Brain microvascular endothelial cell (primary cell): ENCODE data around the gene GOLGA2.
A peak's percentile ranks its signal among the peaks of the same experiment; 100 is the strongest.

ENCODE experiments used
- DNase-seq: peaks from one replicate; pipeline ENCODE4 v3.0.0-alpha.2; 2020
- H3K27ac ChIP-seq: fragments of 250-450 bp; sonication (Bioruptor Pico); 2 replicates; pipeline ENCODE4 v1.5.1; 2020; ENCODE audit warnings: mild to moderate bottlenecking, moderate library complexity
- H3K27me3 ChIP-seq: fragments of 250-450 bp; sonication (Bioruptor Pico); replicated peaks from 2 replicates; pipeline ENCODE4 v1.5.1; 2020; ENCODE audit warnings: mild to moderate bottlenecking
- H3K36me3 ChIP-seq: fragments of 250-450 bp; sonication (Bioruptor Pico); replicated peaks from 2 replicates; pipeline ENCODE4 v1.5.1; 2020; ENCODE audit warnings: mild to moderate bottlenecking
- H3K4me3 ChIP-seq: 2 replicates; pipeline ENCODE4 v1.5.1; 2011; ENCODE audit warnings: low read depth, mild to moderate bottlenecking, control low read depth, low read length, moderate library complexity
- in situ Hi-C: cut with HindIII; loops from 2 replicates; pipeline ENCODE4 v1.10.0; 2017; ENCODE audit warnings: low sequenced_read_pairs, low pct_ligation_motif_present
- TF ChIP-seq, protein P1 (sequence below): IDR thresholded peaks from 2 replicates; pipeline ENCODE4 v1.5.1; 2011; ENCODE audit warnings: low read depth, mild to moderate bottlenecking, moderate library complexity, low read length, control low read depth, inconsistent platforms; ENCODE audit errors: missing control alignments

GOLGA2 gene

DNA sequence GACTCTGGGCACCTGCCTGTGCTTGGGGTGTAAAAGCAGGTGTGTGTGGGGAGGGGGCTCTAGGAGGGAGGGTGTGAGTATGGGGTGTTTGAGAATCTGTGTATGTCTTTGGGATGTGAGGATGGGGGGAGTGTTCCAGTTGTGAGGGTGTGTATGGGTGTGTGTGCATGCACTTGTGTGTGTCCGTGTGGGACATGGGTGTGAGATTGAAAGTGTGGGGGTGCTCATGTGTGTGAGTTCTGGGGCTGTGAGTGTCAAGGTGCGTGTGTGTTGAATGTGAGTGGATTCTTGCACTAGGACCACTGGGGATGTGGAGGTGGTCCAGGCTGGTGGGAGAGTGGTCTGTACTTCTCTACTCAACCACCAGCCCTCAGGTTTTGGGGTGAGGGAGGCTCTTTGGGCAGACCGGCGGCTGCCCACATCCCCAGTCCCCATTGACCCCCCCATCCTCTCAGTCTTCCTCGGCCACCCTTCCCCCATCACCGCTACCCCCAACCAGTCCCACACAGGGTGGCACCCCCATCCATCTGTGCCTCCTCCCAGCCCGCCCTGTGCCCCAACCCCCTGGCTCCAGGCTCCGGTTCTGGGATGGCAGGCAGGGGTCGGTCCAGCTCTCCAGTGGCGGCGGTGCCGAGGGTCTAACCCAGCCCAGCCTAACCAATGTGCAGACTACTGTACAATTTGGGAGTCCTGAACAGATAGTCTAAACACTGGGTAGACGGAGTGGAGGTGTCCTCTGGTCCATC lies 31.5 kb downstream of the GOLGA2 start:
- DNase-seq = no peak
- no peak overlapping the region for H3K27ac ChIP-seq

DNA sequence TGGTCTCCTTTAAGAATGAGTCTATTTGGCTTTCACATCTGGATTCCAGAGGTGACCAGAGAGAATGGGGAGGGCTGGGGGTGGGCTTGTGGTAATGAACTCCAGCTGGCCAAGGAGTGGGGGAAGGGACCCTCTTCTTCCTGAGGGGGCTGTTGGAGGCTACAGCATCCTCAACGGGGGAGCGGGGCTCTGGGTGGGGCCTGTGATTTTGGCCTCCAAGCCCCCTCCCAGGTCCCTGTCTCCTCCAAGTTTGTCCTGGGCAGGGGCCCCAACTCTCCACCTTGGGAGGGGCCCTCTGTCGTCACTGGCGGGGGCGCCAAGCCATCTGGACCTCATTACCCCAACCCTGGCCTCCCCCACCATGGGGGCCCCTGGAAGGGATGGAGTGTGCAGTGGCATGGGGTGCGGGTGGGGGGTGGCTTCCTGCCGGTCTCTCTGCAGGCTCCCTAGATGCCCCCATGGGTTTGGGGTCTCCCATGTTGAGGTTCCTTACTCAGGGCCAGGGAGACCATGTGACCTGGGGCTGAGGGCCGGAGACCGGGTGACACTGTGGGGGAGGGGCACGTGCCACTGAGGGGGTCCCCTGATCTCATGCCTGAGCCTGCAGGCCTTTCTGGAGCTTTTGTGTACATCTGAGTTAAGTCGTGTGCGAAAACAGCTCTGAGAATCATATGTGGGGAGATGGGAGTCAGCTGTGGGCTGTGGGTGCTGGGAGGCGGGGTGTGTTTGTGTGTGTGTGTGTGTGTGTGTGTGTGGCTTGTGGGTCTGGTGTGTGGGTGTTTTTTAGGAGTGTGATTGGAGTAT lies 32.4 kb downstream of the GOLGA2 start:
- in situ Hi-C loops = no loop called here
- no peak for DNase-seq
- Histone ChIP-seq H3K36me3 (no peaks in the 10 kb centered on the region), H3K27me3 (no peaks in the 10 kb centered on the region), H3K4me3 (no peak overlapping the region), H3K27ac (no peak overlapping the region)
- TF ChIP-seq, protein P1, sequence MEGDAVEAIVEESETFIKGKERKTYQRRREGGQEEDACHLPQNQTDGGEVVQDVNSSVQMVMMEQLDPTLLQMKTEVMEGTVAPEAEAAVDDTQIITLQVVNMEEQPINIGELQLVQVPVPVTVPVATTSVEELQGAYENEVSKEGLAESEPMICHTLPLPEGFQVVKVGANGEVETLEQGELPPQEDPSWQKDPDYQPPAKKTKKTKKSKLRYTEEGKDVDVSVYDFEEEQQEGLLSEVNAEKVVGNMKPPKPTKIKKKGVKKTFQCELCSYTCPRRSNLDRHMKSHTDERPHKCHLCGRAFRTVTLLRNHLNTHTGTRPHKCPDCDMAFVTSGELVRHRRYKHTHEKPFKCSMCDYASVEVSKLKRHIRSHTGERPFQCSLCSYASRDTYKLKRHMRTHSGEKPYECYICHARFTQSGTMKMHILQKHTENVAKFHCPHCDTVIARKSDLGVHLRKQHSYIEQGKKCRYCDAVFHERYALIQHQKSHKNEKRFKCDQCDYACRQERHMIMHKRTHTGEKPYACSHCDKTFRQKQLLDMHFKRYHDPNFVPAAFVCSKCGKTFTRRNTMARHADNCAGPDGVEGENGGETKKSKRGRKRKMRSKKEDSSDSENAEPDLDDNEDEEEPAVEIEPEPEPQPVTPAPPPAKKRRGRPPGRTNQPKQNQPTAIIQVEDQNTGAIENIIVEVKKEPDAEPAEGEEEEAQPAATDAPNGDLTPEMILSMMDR = no peak

More for the DNA sequence above, 31.5 kb downstream of the GOLGA2 start:
- TF ChIP-seq, protein P1 = no peak
- H3K4me3 ChIP-seq = peak overlapping the region; percentile 49
- H3K27me3 ChIP-seq = no peaks in the 10 kb centered on the region
- in situ Hi-C loops = no loop called here
- H3K36me3 ChIP-seq = no peaks in the 10 kb centered on the region

DNA sequence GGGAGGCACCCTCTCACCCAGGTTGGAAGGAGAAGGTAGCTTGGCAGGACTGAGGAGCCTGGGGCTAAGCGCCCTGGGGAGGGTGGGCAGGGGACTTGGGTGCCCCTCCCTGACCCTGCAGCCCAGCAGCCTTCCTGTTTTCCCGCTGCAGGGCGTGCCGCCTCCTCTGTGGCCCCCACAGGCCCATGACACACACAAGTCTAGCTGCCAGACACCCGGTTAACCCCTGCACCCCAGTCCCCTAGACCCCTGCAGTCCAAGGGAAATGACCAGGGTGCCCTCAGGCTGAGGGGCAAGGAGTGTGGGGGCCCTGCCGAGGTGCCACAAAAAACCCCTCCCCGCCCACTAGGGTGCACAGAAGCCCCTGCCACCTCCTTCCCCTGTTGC lies 33.0 kb downstream of the GOLGA2 start:
- Histone ChIP-seq H3K4me3 (no peak overlapping the region), H3K27me3 (no peaks in the 10 kb centered on the region), H3K27ac (no peak overlapping the region), H3K36me3 (no peaks in the 10 kb centered on the region)
- TF ChIP-seq, protein P1 = no peak
- in situ Hi-C loops = no loop called here
- DNase-seq = no peak

DNA sequence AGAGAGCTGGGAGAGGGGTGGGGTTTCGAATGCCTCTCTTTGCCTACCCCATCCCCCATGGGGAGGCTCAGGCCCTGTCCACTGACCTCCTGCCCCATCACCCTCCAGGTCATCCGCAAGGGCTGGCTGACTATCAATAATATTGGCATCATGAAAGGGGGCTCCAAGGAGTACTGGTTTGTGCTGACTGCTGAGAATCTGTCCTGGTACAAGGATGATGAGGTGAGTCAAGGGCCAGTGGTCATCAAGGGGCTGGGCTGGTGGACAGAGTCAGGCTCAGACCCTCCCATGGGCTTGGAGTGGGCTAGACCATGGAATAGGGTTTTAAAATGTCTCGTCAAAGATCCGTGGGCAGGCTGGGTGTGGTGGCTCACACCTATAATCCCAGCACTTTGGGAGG lies 33.7 kb downstream of the GOLGA2 start:
- no peaks in the 10 kb centered on the region for H3K27me3 ChIP-seq
- no peaks in the 10 kb centered on the region for H3K36me3 ChIP-seq
- H3K4me3 ChIP-seq = no peak overlapping the region
- TF ChIP-seq, protein P1 = no peak
- no peak for DNase-seq
- in situ Hi-C loops = no loop called here
- H3K27ac ChIP-seq = no peak overlapping the region

DNA sequence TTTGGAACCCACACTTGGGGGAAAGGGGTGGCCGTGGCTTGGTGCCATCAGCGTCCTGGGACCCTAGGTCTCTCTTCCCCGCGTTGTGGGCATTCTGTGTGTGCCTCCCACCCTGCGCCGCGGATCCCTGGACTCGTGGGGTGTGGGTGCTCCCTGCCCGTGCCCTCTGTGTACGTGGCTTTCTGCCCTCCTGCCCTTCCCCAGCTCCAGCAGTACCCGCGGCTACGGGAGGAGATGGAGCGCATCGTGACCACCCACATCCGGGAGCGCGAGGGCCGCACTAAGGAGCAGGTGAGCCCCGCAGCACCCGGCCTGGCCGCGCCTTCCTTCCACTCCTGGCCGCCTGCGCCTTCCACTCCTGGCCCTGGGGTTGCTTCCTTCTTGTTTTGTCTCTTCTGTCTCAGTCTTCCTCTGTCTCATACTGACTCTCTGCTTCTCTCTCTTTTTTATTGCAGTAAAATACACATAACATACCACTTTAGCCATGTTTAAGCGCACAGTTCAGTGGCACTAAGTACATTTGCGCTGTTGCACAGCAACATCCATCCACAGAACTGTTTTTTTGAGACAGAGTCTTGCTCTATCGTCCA lies 41.9 kb downstream of the GOLGA2 start:
- Histone ChIP-seq H3K27me3 (no peaks in the 10 kb centered on the region), H3K4me3 (no peak overlapping the region), H3K27ac (no peak overlapping the region), H3K36me3 (no peaks in the 10 kb centered on the region)
- in situ Hi-C loops = no loop called here
- TF ChIP-seq, protein P1 = no peak
- DNase-seq = no peak
